ENCODE measurements around the gene FZR1. TPM values are rescaled to one million over a fixed set of nuclear protein-coding genes. Genes with fewer than 3 reads are reported as not detected.

The FZR1 gene
- total and polyA plus RNA-seq, 9 of the 15 experiments (the other 6 are each of a cell fraction or from before 2014, with no cell fraction given): 0.18 to 48.0 (median 22.2) TPM

GRCh38 chr19:3521104-3521445 is 15.0 kb downstream of the FZR1 start (continued):
- TF ChIP-seq ZNF318 (IDR thresholded peaks at IDR 0.05; ENCODE audit: borderline replicate concordance in 1 of 2, low read depth in 1 of 2) (no peak), OTX1 (CRISPR knock-in tag; IDR thresholded peaks at IDR 0.05) (no peak), TEAD2 (tag; IDR thresholded peaks at IDR 0.05) (no peak), RCOR1 (IDR thresholded peaks at IDR 0.05; ENCODE audit: borderline replicate concordance in 1 of 2, low read depth in 2 of 2, low read length in 2 of 2) (peak in 1 of 2 experiments; percentile 31; a peak in 2 of 4 replicates), TRIM25 (IDR thresholded peaks at IDR 0.05; ENCODE audit: borderline replicate concordance) (0 out of 2 replicates have a peak, but pooled peaks have one; percentile 21), HMG20A (CRISPR knock-in tag; conservative IDR thresholded peaks at IDR 0.05) (no peak), L3MBTL2 (IDR thresholded peaks at IDR 0.05) (no peak), BCL6 (CRISPR knock-in tag; IDR thresholded peaks at IDR 0.05) (no peak)
- TF ChIP-seq, protein P1, sequence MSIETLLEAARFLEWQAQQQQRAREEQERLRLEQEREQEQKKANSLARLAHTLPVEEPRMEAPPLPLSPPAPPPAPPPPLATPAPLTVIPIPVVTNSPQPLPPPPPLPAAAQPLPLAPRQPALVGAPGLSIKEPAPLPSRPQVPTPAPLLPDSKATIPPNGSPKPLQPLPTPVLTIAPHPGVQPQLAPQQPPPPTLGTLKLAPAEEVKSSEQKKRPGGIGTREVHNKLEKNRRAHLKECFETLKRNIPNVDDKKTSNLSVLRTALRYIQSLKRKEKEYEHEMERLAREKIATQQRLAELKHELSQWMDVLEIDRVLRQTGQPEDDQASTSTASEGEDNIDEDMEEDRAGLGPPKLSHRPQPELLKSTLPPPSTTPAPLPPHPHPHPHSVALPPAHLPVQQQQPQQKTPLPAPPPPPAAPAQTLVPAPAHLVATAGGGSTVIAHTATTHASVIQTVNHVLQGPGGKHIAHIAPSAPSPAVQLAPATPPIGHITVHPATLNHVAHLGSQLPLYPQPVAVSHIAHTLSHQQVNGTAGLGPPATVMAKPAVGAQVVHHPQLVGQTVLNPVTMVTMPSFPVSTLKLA (conservative IDR thresholded peaks at IDR 0.05): no peak
- TF ChIP-seq, protein P2, sequence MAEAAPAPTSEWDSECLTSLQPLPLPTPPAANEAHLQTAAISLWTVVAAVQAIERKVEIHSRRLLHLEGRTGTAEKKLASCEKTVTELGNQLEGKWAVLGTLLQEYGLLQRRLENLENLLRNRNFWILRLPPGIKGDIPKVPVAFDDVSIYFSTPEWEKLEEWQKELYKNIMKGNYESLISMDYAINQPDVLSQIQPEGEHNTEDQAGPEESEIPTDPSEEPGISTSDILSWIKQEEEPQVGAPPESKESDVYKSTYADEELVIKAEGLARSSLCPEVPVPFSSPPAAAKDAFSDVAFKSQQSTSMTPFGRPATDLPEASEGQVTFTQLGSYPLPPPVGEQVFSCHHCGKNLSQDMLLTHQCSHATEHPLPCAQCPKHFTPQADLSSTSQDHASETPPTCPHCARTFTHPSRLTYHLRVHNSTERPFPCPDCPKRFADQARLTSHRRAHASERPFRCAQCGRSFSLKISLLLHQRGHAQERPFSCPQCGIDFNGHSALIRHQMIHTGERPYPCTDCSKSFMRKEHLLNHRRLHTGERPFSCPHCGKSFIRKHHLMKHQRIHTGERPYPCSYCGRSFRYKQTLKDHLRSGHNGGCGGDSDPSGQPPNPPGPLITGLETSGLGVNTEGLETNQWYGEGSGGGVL (CRISPR knock-in tag; IDR thresholded peaks at IDR 0.05): no peak
